ENCODE results near the gene NOS1AP. TPM values are rescaled to one million over a fixed set of nuclear protein-coding genes. Genes with fewer than 3 reads are reported as not detected.

The NOS1AP gene
- total and polyA plus RNA-seq, 2 donors (not counting 3 experiments of a cell fraction or from before 2014, with no cell fraction given) = 1.3 to 5.4 TPM

DNA sequence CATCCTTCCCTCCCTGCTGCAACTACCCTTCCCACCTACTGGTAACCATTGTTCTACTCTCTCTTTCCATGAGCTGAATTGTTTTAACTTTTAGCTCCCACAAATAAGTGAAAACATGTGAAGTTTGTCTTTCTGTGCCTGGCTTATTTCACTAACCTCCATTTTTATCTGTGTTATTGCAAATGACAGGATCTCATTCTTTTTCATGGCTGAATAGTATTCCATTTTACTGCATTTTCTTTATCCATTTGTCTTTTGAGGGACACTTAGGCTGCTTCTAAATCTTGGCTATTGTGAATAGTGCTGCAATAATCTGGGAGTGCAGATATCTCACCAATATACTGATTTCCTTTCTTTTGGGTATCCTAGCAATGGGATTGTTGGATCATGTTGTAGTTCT is 80.6 kb downstream of the NOS1AP start:
- Histone ChIP-seq H3K27me3 (ENCODE audit: control insufficient read depth in 2 of 2, insufficient read depth in 2 of 2, low read length in 2 of 2) (no peaks in the 10 kb centered on the region), H3K4me2 (ENCODE audit: insufficient read depth, low read length) (no peak overlapping the region), H3K79me2 (ENCODE audit: control insufficient read depth, insufficient read depth, low read length) (no peaks in the 10 kb centered on the region), H3K4me3 (replicated peaks in 1 of 3; ENCODE audit: insufficient read depth in 1 of 3, low read depth in 1 of 3, low read length in 3 of 3) (no peak overlapping the region), H4K20me1 (replicated peaks; ENCODE audit: control insufficient read depth, extremely low read depth, insufficient read depth, low read length) (no peaks in the 10 kb centered on the region), H2AFZ (ENCODE audit: low read depth, low read length) (no peak overlapping the region), H3K4me1 (ENCODE audit: control insufficient read depth, extremely low read depth, insufficient read depth, low read length) (no peaks in the 10 kb centered on the region), H3K27ac (ENCODE audit: insufficient read depth, low read depth, low read length) (no peak overlapping the region), H3K9me3 (replicated peaks; ENCODE audit: control insufficient read depth, insufficient read depth, low read length) (no peaks in the 10 kb centered on the region), H3K9me1 (replicated peaks; ENCODE audit: control insufficient read depth, extremely low read depth, insufficient read depth, low read length) (no peaks in the 10 kb centered on the region), H3K36me3 (ENCODE audit: control insufficient read depth in 2 of 2, extremely low read depth in 1 of 2, insufficient read depth in 2 of 2, low read length in 2 of 2) (no peaks in the 10 kb centered on the region), H3K9ac (replicated peaks; ENCODE audit: extremely low read depth, insufficient read depth, low read length) (no peak overlapping the region)
- intact Hi-C loops (cut with micrococcal nuclease) (no loop called here), dilution Hi-C loops (cut with MboI; ENCODE audit: extremely low pct_ligation_motif_present, low sequenced_read_pairs) (no loop called here)
- ChIA-PET POLR2A (no interaction called here), CTCF (no interaction called here)
- TF ChIP-seq POLR2AphosphoS5 (IDR thresholded peaks at IDR 0.05; ENCODE audit: insufficient read depth, low read depth, low read length) (no peak), JUN (IDR thresholded peaks at IDR 0.05; ENCODE audit: borderline replicate concordance, insufficient read depth, insufficient read length, low read depth) (no peak), GATA2 (IDR thresholded peaks at IDR 0.05; ENCODE audit: insufficient read depth, insufficient read length, low read depth, low read length) (no peak), MYC (IDR thresholded peaks at IDR 0.05; ENCODE audit: low read depth, low read length) (no peak), POLR2A (IDR thresholded peaks at IDR 0.05; ENCODE audit: low read depth, low read length) (no peak), FOS (IDR thresholded peaks at IDR 0.05; ENCODE audit: borderline replicate concordance, insufficient read depth, low read length) (no peak), EZH2 (IDR thresholded peaks at IDR 0.05; ENCODE audit: borderline replicate concordance, low read depth, low read length, severe bottlenecking) (no peak), CTCF (IDR thresholded peaks at IDR 0.05; ENCODE audit: extremely low read depth in 1 of 2, insufficient read depth in 1 of 2, low read depth in 1 of 2, low read length in 2 of 2) (no peak)
- TF ChIP-seq, protein P1, sequence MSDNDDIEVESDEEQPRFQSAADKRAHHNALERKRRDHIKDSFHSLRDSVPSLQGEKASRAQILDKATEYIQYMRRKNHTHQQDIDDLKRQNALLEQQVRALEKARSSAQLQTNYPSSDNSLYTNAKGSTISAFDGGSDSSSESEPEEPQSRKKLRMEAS (IDR thresholded peaks at IDR 0.05; ENCODE audit: insufficient read depth, insufficient read length) = no peak
- no peak for DNase-seq (ENCODE audit: low read depth, low spot score)
- no peak for FAIRE-seq
- no TSS peak for BruUV-seq (replicated peaks)
